Measurements from ENCODE around the gene PCDHGA8.

PCDHGA8 gene

GRCh38 chr5:141434006-141434405, 41.6 kb downstream of the PCDHGA8 start:
- DNase-seq (ENCODE audit: low read depth), result no peak

- no peak for DNase-seq (ENCODE audit: low read depth)
Measured at GRCh38 chr5:141437221-141437620, 44.8 kb downstream of the PCDHGA8 start.

GRCh38 chr5:141439411-141440141, 47.1 kb downstream of the PCDHGA8 start:
- DNase-seq (ENCODE audit: low read depth), result no peak

GRCh38 chr5:141440341-141440740, 47.9 kb downstream of the PCDHGA8 start:
- DNase-seq (ENCODE audit: low read depth), result no peak

GRCh38 chr5:141441571-141442170, 49.2 kb downstream of the PCDHGA8 start:
- DNase-seq (ENCODE audit: low read depth), result no peak
